MM.1S (cell line): Measurements from ENCODE around the gene UNC119.

ENCODE experiments used
- EZH2phosphoT487 ChIP-seq: fragments of 300-600 bp; sonication (generic); IDR thresholded peaks from 2 replicates; pipeline ENCODE4 v1.6.1; 2018; ENCODE audit warnings: antibody characterized with exemption, low read length
- TF ChIP-seq, protein P1 (sequence below): fragments of 300-600 bp; sonication (generic); IDR thresholded peaks from 2 replicates; pipeline ENCODE4 v1.5.1; 2016; ENCODE audit warnings: antibody characterized with exemption, low read length, mixed read lengths

DNA sequence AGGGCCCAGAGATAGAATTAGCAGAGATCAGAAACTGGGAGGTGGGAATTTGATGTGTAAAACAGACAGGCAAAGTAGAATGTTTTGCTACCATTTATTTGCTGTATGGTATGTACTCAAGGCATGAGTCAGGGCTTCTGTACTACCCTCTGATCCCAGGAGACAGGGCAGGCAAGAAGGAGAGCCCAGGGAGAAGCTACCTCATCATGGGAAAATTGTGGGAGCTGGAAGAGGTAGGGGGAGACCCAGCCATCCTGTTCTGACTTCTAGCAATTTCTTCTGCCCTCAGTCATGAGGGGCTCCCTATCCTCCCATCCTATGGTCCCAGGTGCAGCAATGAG is 20.6 kb upstream of the UNC119 start:
- TF ChIP-seq, protein P1, sequence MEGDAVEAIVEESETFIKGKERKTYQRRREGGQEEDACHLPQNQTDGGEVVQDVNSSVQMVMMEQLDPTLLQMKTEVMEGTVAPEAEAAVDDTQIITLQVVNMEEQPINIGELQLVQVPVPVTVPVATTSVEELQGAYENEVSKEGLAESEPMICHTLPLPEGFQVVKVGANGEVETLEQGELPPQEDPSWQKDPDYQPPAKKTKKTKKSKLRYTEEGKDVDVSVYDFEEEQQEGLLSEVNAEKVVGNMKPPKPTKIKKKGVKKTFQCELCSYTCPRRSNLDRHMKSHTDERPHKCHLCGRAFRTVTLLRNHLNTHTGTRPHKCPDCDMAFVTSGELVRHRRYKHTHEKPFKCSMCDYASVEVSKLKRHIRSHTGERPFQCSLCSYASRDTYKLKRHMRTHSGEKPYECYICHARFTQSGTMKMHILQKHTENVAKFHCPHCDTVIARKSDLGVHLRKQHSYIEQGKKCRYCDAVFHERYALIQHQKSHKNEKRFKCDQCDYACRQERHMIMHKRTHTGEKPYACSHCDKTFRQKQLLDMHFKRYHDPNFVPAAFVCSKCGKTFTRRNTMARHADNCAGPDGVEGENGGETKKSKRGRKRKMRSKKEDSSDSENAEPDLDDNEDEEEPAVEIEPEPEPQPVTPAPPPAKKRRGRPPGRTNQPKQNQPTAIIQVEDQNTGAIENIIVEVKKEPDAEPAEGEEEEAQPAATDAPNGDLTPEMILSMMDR: no peak
- TF ChIP-seq EZH2phosphoT487: no peak
